Activated B cell treated with CpG ODN at 0.5 μM for 24 hours (primary cell): Measurements from ENCODE around the gene MPI. TPM values are rescaled to one million over a fixed set of nuclear protein-coding genes. Genes with fewer than 3 reads are reported as not detected.

Experiments used
- ATAC-seq: fragments of 200-7000 bp; cut with Tn5 transposase; one replicate; pipeline ENCODE4 v1.10.0; 2021; ENCODE audit warnings: low read depth, mild to moderate bottlenecking, moderate library complexity
- CTCF ChIA-PET: fragments of 350-600 bp; sonication (Branson Sonifier 250); formaldehyde crosslinking; loops from one replicate; lab custom pipeline; 2021; ENCODE audit warnings: antibody characterized with exemption; lab: Charles Lee
- POLR2A ChIA-PET: fragments of 350-600 bp; sonication (Branson Sonifier 250); formaldehyde crosslinking; loops from one replicate; lab custom pipeline; 2021; ENCODE audit warnings: antibody characterized with exemption; lab: Charles Lee
- DNase-seq: peaks from one replicate; pipeline ENCODE4 v3.0.0; 2022
- H3K27ac Mint-ChIP-seq: one replicate; pipeline ENCODE4 v1.8.0; 2020; ENCODE audit warnings: mixed read lengths
- H3K27me3 Mint-ChIP-seq: one replicate; pipeline ENCODE4 v1.8.0; 2021; ENCODE audit warnings: mixed read lengths
- H3K36me3 Mint-ChIP-seq: one replicate; pipeline ENCODE4 v1.8.0; 2021; ENCODE audit warnings: low read depth, mixed read lengths
- H3K4me1 Mint-ChIP-seq: one replicate; pipeline ENCODE4 v1.8.0; 2021; ENCODE audit warnings: mixed read lengths
- H3K4me3 Mint-ChIP-seq: one replicate; pipeline ENCODE4 v1.8.0; 2020; ENCODE audit warnings: mild to moderate bottlenecking, mixed read lengths
- H3K9me3 Mint-ChIP-seq: one replicate; pipeline ENCODE4 v1.8.0; 2020; ENCODE audit warnings: mixed read lengths
- CTCF ChIP-seq: fragments of 200-600 bp; IDR thresholded peaks from one replicate; pipeline ENCODE4 v1.8.0; 2022; ENCODE audit warnings: antibody characterized with exemption, mild to moderate bottlenecking
- intact Hi-C: fragments of 100-400 bp; cut with micrococcal nuclease; formaldehyde crosslinking; loops from one replicate; pipeline ENCODE4 v1.15.1; 2024
- total RNA-seq: library from RNA; stranded (reverse); gene quantifications from 2 replicates; pipeline ENCODE4 v1.2.3, GENCODE V29; 2022

Gene MPI
- total RNA-seq, 1 donor from 2014 or later: 33.1 TPM

DNA sequence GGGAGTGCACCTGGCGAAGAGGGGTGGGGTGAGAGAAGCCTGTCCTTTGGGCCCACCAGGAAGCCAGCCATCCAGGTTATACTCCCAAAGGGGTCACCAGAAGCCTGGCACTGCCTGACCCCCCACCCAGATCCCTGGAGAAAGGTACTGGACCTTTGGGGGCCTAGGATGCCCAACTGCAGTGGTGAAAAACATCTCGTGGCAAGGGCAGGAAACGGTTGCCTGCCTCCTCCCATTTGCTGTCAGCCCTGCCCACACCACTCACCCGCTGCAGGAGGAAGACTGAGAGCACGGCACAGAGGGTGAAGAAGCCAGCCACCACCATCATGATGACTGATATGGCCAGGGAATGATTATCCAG is 44.7 kb upstream of the MPI start:
- H3K4me3 Mint-ChIP-seq: no peak overlapping the region
- no peak for TF ChIP-seq CTCF
- H3K27me3 Mint-ChIP-seq: no peaks in the 10 kb centered on the region
- ATAC-seq (no peak), DNase-seq (no peak)
- peaks cover 51% of the 10 kb centered on the region for H3K4me1 Mint-ChIP-seq
- no peaks in the 10 kb centered on the region for H3K9me3 Mint-ChIP-seq
- H3K36me3 Mint-ChIP-seq: peaks cover 46% of the 10 kb centered on the region
- POLR2A ChIA-PET: interaction anchor here (0.5 to 6.3 kb wide), 10 partner anchors 12 to 256 kb away, joined by 3 to 42 read pairs (median 4); partner anchors contain the start of genes CSK and FAM219B
- CTCF ChIA-PET: interaction anchor here (0.9 to 2.5 kb wide), 2 partner anchors 61 to 74 kb away, joined by 3 to 5 read pairs; partner anchors contain the start of gene FAM219B
- H3K27ac Mint-ChIP-seq: peak overlapping the region; percentile 65
- intact Hi-C loops: no loop called here

- no peak for TF ChIP-seq CTCF
- intact Hi-C loops: no loop called here
- Mint-ChIP-seq H3K4me1 (peaks cover 51% of the 10 kb centered on the region), H3K27ac (peak overlapping the region; percentile 65), H3K4me3 (no peak overlapping the region), H3K36me3 (peaks cover 49% of the 10 kb centered on the region), H3K9me3 (no peaks in the 10 kb centered on the region), H3K27me3 (no peaks in the 10 kb centered on the region)
- ATAC-seq: no peak
- POLR2A ChIA-PET: interaction anchor here (1.2 to 6.3 kb wide), 3 partner anchors 12 to 64 kb away, joined by 5 to 42 read pairs (median 5); partner anchors contain the start of genes CSK and FAM219B
- CTCF ChIA-PET: interaction anchor here (2.5 kb wide), 1 partner anchor 61 kb away, joined by 5 read pairs; the partner anchor contains the start of gene FAM219B
- no peak for DNase-seq
Observed at GRCh38 chr15:74845581-74845980, 44.3 kb upstream of the MPI start.

DNA sequence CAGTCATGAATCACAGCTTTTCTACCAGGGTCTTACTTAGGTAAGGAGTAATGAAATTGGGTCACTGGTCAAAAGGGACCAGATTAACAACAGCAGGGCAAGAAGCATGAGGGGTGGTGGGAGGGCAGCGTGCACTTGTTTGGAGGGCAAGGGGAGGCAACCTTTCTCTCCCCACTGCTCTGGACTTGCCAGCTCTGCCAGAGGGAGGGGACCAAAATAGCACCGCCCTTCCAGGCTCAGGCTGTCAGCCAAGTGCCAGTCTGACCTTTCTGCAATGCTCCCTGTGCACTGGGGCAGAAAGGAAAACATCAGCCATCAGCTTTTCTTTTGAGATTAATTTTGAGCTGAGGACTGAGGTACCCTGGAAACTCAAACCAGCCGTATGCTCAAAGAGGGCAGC is 42.4 kb upstream of the MPI start:
- CTCF ChIA-PET: interaction anchor here (0.6 to 1.0 kb wide), 3 partner anchors 29 to 59 kb away, joined by 3 read pairs; partner anchors contain the start of gene FAM219B
- Mint-ChIP-seq H3K4me1 (peaks cover 35% of the 10 kb centered on the region), H3K27me3 (no peaks in the 10 kb centered on the region), H3K9me3 (no peaks in the 10 kb centered on the region), H3K4me3 (no peak overlapping the region), H3K36me3 (peaks cover 63% of the 10 kb centered on the region), H3K27ac (no peak overlapping the region)
- POLR2A ChIA-PET: interaction anchor here (0.5 to 6.3 kb wide), 4 partner anchors 10 to 26 kb away, joined by 3 to 42 read pairs (median 8); no protein-coding TSS in a partner anchor
- intact Hi-C loops: no loop called here
- no peak for DNase-seq
- ATAC-seq: no peak
- TF ChIP-seq CTCF: no peak

GRCh38 chr15:74850393-74850792 is 39.4 kb upstream of the MPI start:
- peaks cover 20% of the 10 kb centered on the region for H3K4me1 Mint-ChIP-seq
- no peak for TF ChIP-seq CTCF
- no peaks in the 10 kb centered on the region for H3K27me3 Mint-ChIP-seq
- ChIA-PET CTCF (no interaction called here), POLR2A (no interaction called here)
- no peak overlapping the region for H3K27ac Mint-ChIP-seq
- intact Hi-C loops: no loop called here
- no peak for ATAC-seq
- H3K36me3 Mint-ChIP-seq: peaks cover 70% of the 10 kb centered on the region
- no peak overlapping the region for H3K4me3 Mint-ChIP-seq
- H3K9me3 Mint-ChIP-seq: no peaks in the 10 kb centered on the region
- no peak for DNase-seq

DNA sequence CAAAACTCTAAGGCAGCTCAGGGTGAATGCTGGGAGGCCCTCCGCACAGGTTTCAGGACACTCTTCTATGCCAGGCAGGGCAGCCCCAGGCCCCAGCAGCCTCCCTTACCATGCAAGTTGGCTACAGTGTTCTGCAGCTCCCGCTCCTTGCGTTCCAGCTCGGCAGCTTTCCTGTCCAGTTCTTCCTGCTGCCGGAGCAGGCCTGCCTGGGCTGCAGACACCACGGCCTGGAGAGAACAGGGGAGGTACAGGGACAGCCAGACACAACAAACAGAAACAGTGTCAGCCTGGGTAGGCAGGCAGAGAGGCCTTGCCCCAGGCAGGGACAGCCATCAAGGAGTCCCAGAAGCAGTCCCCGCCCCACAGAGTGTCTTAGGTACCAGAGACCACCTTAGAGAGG is 37.9 kb upstream of the MPI start:
- Mint-ChIP-seq H3K4me1 (peaks cover 25% of the 10 kb centered on the region), H3K27ac (no peak overlapping the region), H3K9me3 (no peaks in the 10 kb centered on the region), H3K36me3 (peaks cover 70% of the 10 kb centered on the region), H3K4me3 (no peak overlapping the region), H3K27me3 (no peaks in the 10 kb centered on the region)
- DNase-seq (no peak), ATAC-seq (no peak)
- ChIA-PET CTCF (no interaction called here), POLR2A (no interaction called here)
- intact Hi-C loops: no loop called here
- TF ChIP-seq CTCF: no peak
